GM18505 (cell line): ENCODE data around the gene CCDC70.
"Not testable (repeated sequence)": the region's sequence is repeated elsewhere in the genome, so short reads cannot be mapped to it uniquely, and the experiment has no call there.

ENCODE experiments used
- ATAC-seq: cut with Tn5 transposase; IDR thresholded peaks from one replicate; pipeline ENCODE4 v1.9.1; 2021; ENCODE audit not compliant: unreplicated experiment
- POLR2A ChIP-seq: IDR thresholded peaks from 4 replicates; pipeline ENCODE4 v1.6.1; 2011; ENCODE audit warnings: borderline replicate concordance; ENCODE audit not compliant: insufficient read depth, insufficient read length; ENCODE audit errors: extremely low read depth

Gene CCDC70

DNA sequence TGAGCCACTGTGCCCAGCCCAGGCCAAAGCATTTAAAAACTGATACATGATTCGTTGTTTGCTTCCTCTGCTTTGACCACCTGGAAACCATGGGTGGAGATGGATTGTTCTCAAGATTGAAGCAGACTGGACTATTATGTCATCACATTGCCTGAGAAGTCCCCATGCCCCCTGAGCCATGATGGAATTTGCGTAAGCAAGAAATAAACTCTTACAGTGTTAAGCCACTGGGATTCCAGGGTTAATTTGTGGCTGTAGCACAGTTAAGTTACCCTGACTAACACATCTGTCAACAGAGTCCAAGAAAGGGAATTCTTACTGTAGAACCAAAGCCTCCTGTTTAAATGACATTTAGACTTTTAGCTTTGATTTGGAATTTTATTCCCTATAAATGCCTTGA, 38.4 kb upstream of the CCDC70 start:
- ATAC-seq: no peak
- no peak for TF ChIP-seq POLR2A

DNA sequence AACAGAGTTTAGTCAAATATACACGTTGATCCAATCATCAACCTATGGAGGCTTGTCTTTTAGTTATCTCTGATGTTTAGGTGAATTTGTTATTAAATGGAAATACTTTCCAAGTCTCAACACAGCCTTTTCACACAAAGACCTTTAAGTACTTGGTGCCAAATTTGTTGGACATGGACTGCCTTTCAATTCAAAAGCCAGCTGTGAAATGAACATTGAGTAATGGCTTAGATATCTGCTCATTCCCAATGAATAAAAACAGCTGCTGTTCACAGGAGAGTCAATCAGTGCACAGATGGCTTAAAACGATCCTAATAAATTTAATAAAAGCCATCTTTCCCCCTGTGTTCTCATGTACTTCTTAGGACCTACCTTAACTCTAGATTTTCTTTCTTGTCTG, 37.9 kb upstream of the CCDC70 start:
- TF ChIP-seq POLR2A: no peak
- ATAC-seq: no peak

DNA sequence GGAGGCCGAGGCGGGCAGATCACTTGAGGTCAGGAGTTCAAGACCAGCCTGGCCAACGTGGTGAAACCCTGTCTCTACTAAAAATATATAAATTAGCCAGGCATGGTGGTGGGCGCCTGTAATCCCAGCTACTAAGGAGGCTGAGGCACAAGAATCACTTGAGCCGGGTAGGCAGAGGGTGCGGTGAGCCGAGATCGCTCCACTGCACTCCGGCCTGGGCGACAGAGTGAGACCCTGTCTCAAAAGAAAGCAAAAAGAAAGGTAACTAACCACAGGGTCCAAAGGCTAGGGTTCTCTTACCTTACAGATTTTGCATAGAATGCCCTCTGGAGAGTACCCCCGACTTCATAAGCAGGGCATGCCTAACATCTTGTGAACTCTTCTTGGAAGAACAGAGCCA, 37.1 kb upstream of the CCDC70 start:
- not testable (repeated sequence) for ATAC-seq

DNA sequence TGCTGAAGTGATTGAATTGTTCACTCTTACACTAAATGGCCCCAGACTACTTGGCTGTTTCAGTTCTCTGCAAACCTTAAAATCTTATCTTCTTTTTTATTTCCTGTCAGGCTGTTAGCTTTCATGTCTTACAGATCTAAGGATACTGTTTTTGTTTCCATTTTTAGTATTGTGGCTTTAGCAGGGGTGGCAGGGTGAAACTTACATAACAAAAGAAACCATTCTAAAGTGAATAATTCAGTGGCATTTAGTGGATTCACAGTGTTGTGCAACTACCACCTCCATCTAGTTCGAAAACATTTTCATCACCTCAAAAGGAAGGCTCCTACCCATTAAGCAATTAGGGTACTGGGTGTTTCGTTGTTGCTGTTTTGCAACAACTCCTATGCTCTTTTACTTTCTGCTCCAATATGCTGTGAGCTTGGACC, 36.6 kb upstream of the CCDC70 start:
- no peak for ATAC-seq
- TF ChIP-seq POLR2A: no peak

DNA sequence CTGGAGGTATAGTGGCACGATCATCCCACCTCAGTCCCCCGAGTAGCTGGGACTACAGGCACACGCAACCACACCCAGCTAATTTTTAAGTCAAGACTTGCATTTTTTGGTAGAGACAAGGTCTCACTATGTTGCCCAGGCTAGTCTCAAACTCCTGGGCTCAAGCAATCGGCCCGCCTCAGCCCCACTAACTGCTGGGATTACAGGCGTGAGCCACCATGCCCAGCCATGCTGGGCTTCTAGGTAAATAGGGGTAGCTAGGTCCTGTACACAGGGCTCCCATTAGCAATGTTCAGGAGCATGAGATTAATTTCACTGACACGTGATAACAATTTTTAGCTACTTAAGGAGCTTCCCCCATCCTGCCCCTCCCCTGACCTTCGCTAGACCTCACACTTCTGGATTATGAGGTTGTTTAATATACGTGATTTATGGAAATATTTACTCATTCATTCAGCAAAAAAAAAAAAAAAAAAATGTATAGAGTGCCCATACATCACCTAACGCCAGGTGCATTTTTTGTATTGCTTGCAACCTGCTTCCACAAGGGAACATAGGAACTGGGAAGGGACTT, 36.0 kb upstream of the CCDC70 start:
- ATAC-seq: no peak

DNA sequence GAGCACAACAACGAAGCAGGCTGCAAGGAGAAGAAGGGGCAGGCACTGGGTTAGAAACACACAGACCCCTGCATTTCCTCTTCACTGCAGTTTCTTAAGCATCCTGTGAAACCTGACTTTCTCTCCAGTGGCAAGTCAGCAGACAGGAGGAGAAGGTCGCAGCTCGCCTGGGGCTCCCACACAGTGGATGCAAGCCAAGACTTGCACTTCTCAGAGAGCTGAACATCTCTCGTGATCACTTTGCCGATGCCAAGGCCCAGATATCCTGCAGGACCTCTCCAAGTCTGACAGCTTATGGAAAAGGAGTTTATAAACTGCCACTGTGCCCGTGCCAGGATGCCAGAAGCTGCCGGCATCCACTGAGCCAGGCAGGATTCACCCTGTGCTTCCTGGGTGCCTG, 35.2 kb upstream of the CCDC70 start:
- TF ChIP-seq POLR2A: no peak
- ATAC-seq: no peak

More for the DNA sequence above, 36.0 kb upstream of the CCDC70 start:
- no peak for TF ChIP-seq POLR2A

DNA sequence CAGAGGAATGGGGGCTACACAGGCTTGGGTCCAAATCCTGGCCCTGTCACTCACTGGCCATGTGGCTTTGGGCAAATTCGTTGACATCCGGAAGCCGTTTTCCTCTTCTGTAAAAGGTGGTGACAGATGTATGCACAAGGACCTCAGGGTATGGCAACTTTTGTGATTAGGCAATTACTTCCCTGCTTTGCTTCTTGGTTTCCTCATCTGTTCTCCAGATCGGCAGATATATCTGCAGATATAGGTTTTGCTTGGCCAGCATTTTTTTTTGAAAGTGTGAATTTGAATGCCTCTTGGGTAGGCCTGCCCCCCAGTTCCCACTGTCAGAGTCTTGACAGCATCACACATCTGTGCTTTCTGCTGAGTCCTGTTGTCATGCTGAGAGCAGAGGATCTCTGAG, 34.5 kb upstream of the CCDC70 start:
- no peak for TF ChIP-seq POLR2A
- no peak for ATAC-seq

DNA sequence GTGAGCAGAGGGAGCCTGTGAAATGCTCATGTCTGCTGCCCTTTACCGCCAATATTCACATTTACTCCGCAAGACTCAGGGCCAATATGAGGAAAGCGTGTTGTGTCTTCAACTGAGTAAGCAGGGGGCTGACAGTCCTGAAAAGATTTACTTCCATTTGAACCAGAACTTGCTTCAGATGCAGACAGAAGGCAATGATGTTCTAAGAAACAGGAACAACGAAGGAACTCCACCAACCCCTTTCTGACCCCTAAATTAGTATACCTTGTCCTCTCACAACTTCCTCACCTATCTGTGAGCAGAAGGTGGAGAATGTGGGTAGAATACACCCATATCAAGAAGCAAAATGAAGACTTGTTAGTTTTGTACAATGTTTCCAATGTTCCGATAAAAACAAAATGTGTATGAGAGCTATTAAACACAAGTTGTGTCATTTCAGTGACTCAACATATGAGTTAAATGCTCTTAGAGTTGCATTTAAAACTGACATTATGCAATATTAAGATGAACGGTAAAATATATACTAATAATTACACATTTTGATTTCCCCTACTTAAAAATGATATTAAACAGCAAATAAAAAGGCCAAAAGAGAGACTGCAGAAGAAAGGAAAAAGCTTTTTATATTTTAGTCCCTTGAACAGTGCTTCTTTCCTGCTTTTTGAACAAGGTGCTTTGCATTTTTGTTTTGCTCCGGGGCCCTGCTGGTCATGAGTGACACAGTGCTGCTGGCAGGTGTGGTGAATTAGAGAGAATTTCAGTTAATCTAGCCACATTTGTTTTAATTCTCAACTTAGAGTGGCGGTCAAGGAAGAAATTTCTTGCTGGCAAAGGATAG, 32.8 kb upstream of the CCDC70 start:
- no peak for ATAC-seq
- no peak for TF ChIP-seq POLR2A

DNA sequence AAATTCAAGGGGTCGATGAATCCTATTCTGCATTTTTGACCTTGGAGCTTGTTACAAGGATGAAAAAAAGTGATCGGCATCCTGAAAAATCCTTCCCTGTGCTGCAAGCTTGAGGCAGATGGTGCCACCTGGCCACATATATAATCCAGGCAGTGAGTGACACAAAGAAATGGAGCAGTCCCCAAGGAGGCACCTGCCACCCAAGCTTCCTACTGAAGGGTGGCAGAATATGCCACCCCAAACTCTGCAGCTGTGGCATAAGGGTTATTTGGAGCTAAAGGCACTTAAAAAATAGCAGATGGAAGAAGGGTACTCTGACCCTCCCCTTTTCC, 32.2 kb upstream of the CCDC70 start:
- no peak for ATAC-seq
- no peak for TF ChIP-seq POLR2A

DNA sequence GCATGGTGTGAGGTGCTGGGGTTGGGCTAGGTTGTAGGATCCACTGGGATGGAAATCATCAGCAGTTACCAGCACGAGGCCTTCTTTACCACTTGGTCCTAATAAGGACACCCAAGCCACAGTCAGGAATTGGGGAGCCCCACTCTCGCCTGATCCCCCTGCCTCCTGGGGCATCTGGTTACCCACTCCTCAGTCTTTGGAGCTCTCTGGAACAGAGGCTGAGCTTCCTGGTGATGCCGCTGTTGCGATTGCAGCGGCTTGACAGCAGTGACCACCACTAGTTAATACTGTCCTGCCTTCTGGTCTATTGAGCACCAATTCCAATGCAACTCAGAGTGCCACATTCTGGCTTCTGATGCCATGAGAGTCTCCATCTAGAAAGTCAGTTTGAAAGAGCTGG, 30.2 kb upstream of the CCDC70 start:
- TF ChIP-seq POLR2A: no peak
- no peak for ATAC-seq

DNA sequence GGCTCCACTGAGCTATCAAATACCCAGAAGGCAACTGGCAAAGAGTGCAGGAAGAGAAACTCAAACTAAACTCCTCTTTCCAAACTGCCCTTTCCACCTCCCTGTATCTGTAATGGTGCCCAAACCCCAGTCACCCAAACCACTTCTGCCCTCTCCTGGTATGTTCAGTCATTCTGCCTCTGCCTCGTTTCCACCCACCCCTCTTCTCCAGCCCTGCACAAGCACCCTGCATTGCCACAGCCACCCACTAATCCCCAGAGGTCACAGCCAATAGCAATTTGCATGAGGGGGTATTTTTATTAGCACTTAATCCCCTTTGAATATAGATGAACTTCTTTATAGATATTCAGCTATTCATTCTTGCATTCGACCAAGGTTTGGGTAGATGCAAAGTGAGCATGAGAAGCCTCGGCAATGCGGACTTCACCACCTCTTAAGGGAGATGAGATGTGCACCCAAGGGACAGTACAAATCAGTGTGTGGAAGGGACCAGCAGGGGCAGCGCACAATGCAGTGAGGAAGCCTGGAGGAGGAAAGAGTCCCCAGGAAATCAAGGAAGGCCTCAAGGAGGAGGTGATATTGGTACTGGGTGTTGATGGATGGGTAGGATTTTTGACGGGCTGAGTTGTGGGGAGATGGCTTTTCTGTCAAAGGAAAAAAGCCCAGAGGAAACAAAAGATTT, 29.2 kb upstream of the CCDC70 start:
- no peak for TF ChIP-seq POLR2A
- ATAC-seq: no peak

DNA sequence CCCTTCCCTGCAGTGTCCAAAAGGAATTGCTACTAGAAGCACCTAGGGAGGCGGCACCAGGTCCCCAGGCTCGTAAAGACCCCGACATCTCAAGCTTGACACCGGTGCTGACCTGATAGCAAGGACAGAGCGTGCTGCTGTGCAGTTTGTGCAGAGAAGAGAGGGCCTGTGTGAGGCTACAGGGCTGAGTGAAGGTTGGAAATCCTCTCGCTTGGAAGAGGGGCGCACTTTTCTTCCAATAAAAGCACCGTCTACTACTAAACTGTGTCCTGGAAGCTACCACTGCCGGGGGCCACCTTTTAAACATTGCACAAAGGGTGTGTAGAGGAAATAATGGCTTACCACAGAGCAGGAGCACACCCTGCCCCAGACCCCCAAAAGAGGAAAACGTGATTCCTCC, 27.8 kb upstream of the CCDC70 start:
- TF ChIP-seq POLR2A: no peak
- no peak for ATAC-seq

DNA sequence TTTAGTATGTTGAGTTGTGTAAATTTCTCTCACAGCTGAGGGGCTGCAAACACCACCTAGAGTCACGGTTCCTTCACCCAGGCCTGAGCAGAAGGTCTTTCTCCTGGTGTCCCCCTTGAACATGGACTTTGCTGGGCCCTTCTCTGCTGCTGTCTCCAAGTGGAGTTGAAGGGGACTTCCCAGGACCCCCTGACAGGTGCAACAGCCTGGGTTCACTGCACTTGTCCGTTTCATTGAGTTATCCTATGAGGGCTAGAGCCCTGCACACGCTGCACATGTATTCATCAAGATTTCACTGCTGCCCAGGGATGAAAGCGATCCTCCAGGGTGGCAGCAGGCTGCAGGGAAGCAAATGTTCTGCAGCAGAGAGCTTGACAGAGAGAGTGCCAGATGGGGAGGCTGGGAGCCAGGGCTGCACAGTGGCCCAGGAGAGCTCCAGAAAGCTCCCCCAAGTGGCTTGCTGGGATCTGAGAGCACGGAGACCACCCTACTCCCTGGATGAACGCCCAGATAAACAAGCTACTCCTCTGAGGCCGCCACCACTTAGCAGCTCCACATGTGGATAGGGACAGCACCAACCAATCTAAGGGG, 27.1 kb upstream of the CCDC70 start:
- TF ChIP-seq POLR2A: no peak
- ATAC-seq: no peak

DNA sequence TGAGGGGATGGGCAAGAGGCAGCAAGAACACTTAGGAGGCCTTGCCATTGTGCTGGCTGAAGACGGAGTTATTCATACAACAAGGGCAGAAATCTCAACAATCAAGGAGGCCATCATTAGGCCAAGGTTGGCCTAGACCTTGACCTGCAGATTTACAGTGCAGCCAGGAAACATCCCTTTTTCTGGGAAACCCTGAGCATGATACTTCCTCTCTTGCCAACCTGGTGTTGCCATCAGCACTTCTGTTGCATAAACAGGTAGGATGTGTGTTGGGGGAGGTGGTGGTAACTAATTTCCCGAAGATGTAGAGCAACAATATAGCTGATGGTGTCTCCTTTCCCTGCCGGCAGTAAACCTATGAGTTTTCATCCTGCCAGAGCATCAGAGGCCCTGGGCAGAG, 24.8 kb upstream of the CCDC70 start:
- TF ChIP-seq POLR2A: no peak
- ATAC-seq: no peak
